GM13977 (cell line): ENCODE data around the gene DMD.

Source experiments
- DNase-seq: peaks from one replicate; pipeline ENCODE4 v3.0.0; 2012; ENCODE audit warnings: low spot score
- in situ Hi-C: fragments of 300-500 bp; cut with MboI; formaldehyde crosslinking; loops from one replicate; pipeline ENCODE4 v1.12.0; 2022; ENCODE audit warnings: low sequenced_read_pairs, low pct_unique_long_range_greater_than_20kb, mixed read lengths, inconsistent platforms; ENCODE audit not compliant: unreplicated experiment
- TF ChIP-seq, protein P1 (sequence below): IDR thresholded peaks from 2 replicates; pipeline ENCODE4 v1.5.1; 2012; ENCODE audit warnings: mild to moderate bottlenecking, control low read depth; ENCODE audit not compliant: insufficient read depth; ENCODE audit errors: extremely low read depth, missing control alignments

DMD gene

GRCh38 chrX:31269914-31270313 lies 1941.4 kb downstream of the DMD start:
- in situ Hi-C loops, result no loop called here
- TF ChIP-seq, protein P1, sequence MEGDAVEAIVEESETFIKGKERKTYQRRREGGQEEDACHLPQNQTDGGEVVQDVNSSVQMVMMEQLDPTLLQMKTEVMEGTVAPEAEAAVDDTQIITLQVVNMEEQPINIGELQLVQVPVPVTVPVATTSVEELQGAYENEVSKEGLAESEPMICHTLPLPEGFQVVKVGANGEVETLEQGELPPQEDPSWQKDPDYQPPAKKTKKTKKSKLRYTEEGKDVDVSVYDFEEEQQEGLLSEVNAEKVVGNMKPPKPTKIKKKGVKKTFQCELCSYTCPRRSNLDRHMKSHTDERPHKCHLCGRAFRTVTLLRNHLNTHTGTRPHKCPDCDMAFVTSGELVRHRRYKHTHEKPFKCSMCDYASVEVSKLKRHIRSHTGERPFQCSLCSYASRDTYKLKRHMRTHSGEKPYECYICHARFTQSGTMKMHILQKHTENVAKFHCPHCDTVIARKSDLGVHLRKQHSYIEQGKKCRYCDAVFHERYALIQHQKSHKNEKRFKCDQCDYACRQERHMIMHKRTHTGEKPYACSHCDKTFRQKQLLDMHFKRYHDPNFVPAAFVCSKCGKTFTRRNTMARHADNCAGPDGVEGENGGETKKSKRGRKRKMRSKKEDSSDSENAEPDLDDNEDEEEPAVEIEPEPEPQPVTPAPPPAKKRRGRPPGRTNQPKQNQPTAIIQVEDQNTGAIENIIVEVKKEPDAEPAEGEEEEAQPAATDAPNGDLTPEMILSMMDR, result no peak
- no peak for DNase-seq

DNA sequence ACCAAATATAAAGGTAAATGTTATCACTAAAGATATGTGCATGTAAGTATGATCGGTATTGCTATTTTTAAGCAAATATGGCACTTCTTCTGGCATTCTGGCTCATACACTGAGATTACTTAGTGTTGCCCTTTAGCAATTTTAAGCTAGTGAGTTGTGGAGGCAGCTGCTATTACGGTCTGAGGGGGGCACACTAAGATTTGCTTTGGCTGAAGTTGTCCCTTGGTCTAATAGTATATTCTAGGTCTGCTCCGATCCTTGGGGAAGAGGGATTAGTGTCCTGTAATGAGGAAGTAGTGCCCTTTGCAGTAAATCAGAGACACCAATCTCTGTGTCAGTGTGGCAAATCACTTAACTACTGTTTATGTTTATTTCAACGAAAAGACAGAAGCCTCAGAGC lies 1943.0 kb downstream of the DMD start:
- in situ Hi-C loops, result no loop called here
- DNase-seq, result no peak
- TF ChIP-seq, protein P1, result no peak

- in situ Hi-C loops, result no loop called here
- peak; percentile 78 for DNase-seq
- TF ChIP-seq, protein P1, result no peak
These were observed 1944.9 kb downstream of the DMD start for GRCh38 chrX:31266203-31267076.

GRCh38 chrX:31265383-31265782 lies 1946.0 kb downstream of the DMD start:
- in situ Hi-C loops, result no loop called here

DNA sequence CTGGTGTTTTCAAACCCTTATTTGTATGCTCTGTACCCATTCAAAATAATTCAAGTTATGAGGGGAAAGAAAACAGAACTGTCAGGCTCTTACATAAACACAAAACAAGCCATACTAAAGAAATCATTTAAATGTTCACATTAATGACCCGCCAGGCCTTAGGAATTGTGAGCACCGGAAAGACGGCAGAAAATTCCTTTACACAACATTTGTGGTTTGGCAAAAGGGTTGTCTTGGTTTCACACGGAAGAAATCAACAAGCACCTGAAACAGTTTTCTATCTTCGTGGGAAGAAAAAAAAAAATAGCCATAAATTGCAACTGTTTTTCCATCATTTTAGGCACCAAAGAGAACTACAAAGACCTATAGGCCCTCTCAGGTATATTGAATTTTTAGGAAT lies 1951.0 kb downstream of the DMD start:
- TF ChIP-seq, protein P1, result no peak
- DNase-seq, result no peak
- in situ Hi-C loops, result no loop called here

More at GRCh38 chrX:31265383-31265782, 1946.0 kb downstream of the DMD start:
- no peak for DNase-seq
- TF ChIP-seq, protein P1, result no peak

- TF ChIP-seq, protein P1, result no peak
- in situ Hi-C loops, result no loop called here
- no peak for DNase-seq
These were observed 1953.2 kb downstream of the DMD start for GRCh38 chrX:31258166-31258565.
